ENCODE results near the gene TP63. TPM values are rescaled to one million over a fixed set of nuclear protein-coding genes. Genes with fewer than 3 reads are reported as not detected.

The TP63 gene
- total RNA-seq, 1 donor, result 1.8 TPM

- H2AFZ ChIP-seq (ENCODE audit: low read length), result peak overlapping the region; percentile 64
- no peaks in the 10 kb centered on the region for H4K20me1 ChIP-seq (ENCODE audit: insufficient read depth, low read length)
- peaks cover 8% of the 10 kb centered on the region for H3K4me1 ChIP-seq (ENCODE audit: insufficient read depth, low read length)
- peak overlapping the region; percentile 24 for H3K27ac ChIP-seq (ENCODE audit: low read depth, low read length)
- H3K36me3 ChIP-seq (ENCODE audit: insufficient read depth, low read length), result no peaks in the 10 kb centered on the region
- H3K4me3 ChIP-seq (ENCODE audit: insufficient read depth, low read length), result no peak overlapping the region
- no peaks in the 10 kb centered on the region for H3K27me3 ChIP-seq (ENCODE audit: insufficient read depth, low read length)
- TF ChIP-seq, protein P1, sequence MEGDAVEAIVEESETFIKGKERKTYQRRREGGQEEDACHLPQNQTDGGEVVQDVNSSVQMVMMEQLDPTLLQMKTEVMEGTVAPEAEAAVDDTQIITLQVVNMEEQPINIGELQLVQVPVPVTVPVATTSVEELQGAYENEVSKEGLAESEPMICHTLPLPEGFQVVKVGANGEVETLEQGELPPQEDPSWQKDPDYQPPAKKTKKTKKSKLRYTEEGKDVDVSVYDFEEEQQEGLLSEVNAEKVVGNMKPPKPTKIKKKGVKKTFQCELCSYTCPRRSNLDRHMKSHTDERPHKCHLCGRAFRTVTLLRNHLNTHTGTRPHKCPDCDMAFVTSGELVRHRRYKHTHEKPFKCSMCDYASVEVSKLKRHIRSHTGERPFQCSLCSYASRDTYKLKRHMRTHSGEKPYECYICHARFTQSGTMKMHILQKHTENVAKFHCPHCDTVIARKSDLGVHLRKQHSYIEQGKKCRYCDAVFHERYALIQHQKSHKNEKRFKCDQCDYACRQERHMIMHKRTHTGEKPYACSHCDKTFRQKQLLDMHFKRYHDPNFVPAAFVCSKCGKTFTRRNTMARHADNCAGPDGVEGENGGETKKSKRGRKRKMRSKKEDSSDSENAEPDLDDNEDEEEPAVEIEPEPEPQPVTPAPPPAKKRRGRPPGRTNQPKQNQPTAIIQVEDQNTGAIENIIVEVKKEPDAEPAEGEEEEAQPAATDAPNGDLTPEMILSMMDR (IDR thresholded peaks at IDR 0.05; ENCODE audit: extremely low read depth, low read depth, low read length), result no peak
- peak overlapping the region; percentile 51 for H3K4me2 ChIP-seq (ENCODE audit: insufficient read depth, low read length)
- no peaks in the 10 kb centered on the region for H3K79me2 ChIP-seq (ENCODE audit: insufficient read depth, low read length)
- no peak for DNase-seq (ENCODE audit: insufficient read length, low spot score, missing footprints)
- H3K9me3 ChIP-seq (ENCODE audit: low read depth, low read length), result no peaks in the 10 kb centered on the region
Observed at GRCh38 chr3:189863031-189863430, 231.8 kb downstream of the TP63 start.

GRCh38 chr3:189868061-189868460 lies 236.9 kb downstream of the TP63 start:
- DNase-seq (ENCODE audit: insufficient read length, low spot score, missing footprints), result no peak
- Histone ChIP-seq H3K4me1 (ENCODE audit: insufficient read depth, low read length) (peaks cover 3% of the 10 kb centered on the region), H3K27me3 (ENCODE audit: insufficient read depth, low read length) (no peaks in the 10 kb centered on the region), H3K4me2 (ENCODE audit: insufficient read depth, low read length) (no peak overlapping the region), H3K79me2 (ENCODE audit: insufficient read depth, low read length) (no peaks in the 10 kb centered on the region), H3K9me3 (ENCODE audit: low read depth, low read length) (no peaks in the 10 kb centered on the region), H2AFZ (ENCODE audit: low read length) (no peak overlapping the region), H3K4me3 (ENCODE audit: insufficient read depth, low read length) (no peak overlapping the region), H4K20me1 (ENCODE audit: insufficient read depth, low read length) (no peaks in the 10 kb centered on the region), H3K27ac (ENCODE audit: low read depth, low read length) (no peak overlapping the region), H3K36me3 (ENCODE audit: insufficient read depth, low read length) (no peaks in the 10 kb centered on the region)
- TF ChIP-seq, protein P1 (IDR thresholded peaks at IDR 0.05; ENCODE audit: extremely low read depth, low read depth, low read length), result no peak

- no peaks in the 10 kb centered on the region for H3K36me3 ChIP-seq (ENCODE audit: insufficient read depth, low read length)
- no peaks in the 10 kb centered on the region for H3K79me2 ChIP-seq (ENCODE audit: insufficient read depth, low read length)
- H3K4me2 ChIP-seq (ENCODE audit: insufficient read depth, low read length), result no peak overlapping the region
- H3K9me3 ChIP-seq (ENCODE audit: low read depth, low read length), result no peaks in the 10 kb centered on the region
- no peak overlapping the region for H3K4me3 ChIP-seq (ENCODE audit: insufficient read depth, low read length)
- TF ChIP-seq, protein P1 (IDR thresholded peaks at IDR 0.05; ENCODE audit: extremely low read depth, low read depth, low read length), result no peak
- no peak overlapping the region for H3K27ac ChIP-seq (ENCODE audit: low read depth, low read length)
- no peaks in the 10 kb centered on the region for H4K20me1 ChIP-seq (ENCODE audit: insufficient read depth, low read length)
- no peaks in the 10 kb centered on the region for H3K4me1 ChIP-seq (ENCODE audit: insufficient read depth, low read length)
- H2AFZ ChIP-seq (ENCODE audit: low read length), result no peak overlapping the region
- H3K27me3 ChIP-seq (ENCODE audit: insufficient read depth, low read length), result no peaks in the 10 kb centered on the region
- DNase-seq (ENCODE audit: insufficient read length, low spot score, missing footprints), result no peak
Observed at GRCh38 chr3:189869165-189869564, 238.0 kb downstream of the TP63 start.

GRCh38 chr3:189871418-189871817 lies 240.2 kb downstream of the TP63 start:
- Histone ChIP-seq H3K9me3 (ENCODE audit: low read depth, low read length) (no peaks in the 10 kb centered on the region), H3K27me3 (ENCODE audit: insufficient read depth, low read length) (no peaks in the 10 kb centered on the region), H3K4me3 (ENCODE audit: insufficient read depth, low read length) (no peak overlapping the region), H3K36me3 (ENCODE audit: insufficient read depth, low read length) (no peaks in the 10 kb centered on the region), H4K20me1 (ENCODE audit: insufficient read depth, low read length) (no peaks in the 10 kb centered on the region), H2AFZ (ENCODE audit: low read length) (no peak overlapping the region), H3K27ac (ENCODE audit: low read depth, low read length) (no peak overlapping the region), H3K4me1 (ENCODE audit: insufficient read depth, low read length) (no peaks in the 10 kb centered on the region), H3K4me2 (ENCODE audit: insufficient read depth, low read length) (no peak overlapping the region), H3K79me2 (ENCODE audit: insufficient read depth, low read length) (no peaks in the 10 kb centered on the region)
- TF ChIP-seq, protein P1 (IDR thresholded peaks at IDR 0.05; ENCODE audit: extremely low read depth, low read depth, low read length), result no peak
- no peak for DNase-seq (ENCODE audit: insufficient read length, low spot score, missing footprints)

All from osteoblast (primary cell).